Measurements from ENCODE around the gene BARX2.

BARX2 gene

DNA sequence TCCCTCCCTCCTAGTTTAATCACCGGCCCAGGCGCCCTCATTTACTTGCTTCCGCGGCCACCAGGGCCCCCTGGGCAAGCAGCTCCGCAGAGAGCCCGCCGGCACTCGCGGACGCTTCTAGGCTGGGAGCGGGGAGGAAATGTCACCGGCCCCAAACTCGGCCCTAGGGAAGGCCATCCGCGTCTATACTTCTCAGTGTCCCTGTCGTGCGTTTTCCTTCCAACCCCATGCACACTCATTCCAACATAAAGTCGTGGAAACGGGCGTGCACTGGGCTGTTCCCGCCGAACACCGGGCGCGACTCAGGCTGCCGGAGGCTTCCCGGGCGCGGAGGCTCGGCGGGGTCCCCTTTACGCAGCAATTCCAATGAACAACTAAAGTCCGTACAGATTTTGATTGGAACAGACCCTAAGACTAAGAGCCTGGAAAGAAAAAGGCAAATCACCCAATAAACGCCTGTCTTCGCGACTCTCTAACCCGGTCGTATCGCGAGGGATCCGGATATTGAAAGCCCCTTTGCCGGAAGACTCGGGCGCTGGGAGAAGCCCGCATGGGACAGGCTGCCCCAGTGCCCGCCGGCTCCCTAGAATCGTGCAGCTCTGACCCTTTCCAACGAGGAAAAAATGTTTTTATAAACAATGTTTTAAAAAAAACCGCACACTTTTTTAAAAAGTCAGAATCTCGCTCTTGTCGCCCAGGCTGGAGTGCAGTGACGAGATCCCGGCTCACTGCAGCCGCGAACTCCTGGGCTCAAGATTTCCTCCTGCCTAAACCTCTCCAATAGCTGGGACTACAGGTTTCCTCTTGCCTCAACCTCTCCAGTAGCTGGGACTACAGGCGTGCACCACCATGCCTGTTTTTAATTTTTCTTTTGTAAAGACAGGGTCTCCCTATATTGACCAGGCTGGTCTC is 1.3 kb upstream of the BARX2 start:
- DNase-seq = peak; percentile 28 to 37

- peak; percentile 54 to 55 for DNase-seq
Observed at GRCh38 chr11:129374993-129375750, 476 bp upstream of the BARX2 start.

GRCh38 chr11:129376658-129377341 is 1.2 kb downstream of the BARX2 start:
- no peak for DNase-seq

DNA sequence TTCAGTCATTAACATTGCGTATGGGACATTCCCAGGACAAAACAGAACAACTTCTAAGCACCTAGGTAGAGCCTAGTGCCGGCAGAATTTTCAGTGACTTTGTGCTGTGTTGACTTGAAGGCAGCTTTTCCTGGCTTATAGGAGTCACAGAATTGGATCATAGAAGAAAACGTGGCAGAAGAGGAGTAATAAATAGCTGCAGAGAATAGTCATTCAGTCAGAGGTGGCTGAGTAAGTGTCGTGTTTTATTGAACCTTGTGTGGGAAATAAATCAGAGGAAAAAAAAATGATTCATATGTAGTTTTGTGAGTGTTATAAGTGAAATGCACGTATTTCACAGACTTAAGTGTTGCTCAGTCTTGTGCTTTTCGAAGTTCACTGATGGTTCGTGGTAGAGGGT is 2.1 kb downstream of the BARX2 start:
- DNase-seq = no peak

GRCh38 chr11:129380413-129380812 is 4.8 kb downstream of the BARX2 start:
- no peak for DNase-seq

- no peak for DNase-seq
Observed at GRCh38 chr11:129382583-129382982, 6.9 kb downstream of the BARX2 start.

- DNase-seq = no peak
Observed at GRCh38 chr11:129383060-129383459, 7.4 kb downstream of the BARX2 start.

DNA sequence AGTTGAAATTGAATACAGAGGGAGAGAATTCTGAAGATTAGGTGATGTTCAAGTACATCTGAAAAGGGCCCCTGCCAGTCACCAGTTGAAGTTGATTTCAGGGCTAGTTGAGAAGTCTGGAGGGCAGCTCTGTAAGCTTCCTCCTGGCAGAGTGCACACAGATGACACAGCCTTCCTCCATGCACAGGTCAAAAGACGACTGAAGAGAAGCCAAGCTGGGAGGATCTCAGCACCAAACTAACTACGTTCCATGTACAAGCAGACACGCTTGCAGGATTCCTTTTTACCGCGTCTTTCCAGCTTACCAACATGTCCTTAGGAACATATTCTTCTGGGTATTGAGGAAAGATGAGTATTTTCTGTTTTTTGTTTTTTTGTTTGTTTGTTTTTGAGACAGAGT is 7.9 kb downstream of the BARX2 start:
- no peak for DNase-seq

- no peak for DNase-seq
Observed at GRCh38 chr11:129384415-129384814, 8.8 kb downstream of the BARX2 start.

DNA sequence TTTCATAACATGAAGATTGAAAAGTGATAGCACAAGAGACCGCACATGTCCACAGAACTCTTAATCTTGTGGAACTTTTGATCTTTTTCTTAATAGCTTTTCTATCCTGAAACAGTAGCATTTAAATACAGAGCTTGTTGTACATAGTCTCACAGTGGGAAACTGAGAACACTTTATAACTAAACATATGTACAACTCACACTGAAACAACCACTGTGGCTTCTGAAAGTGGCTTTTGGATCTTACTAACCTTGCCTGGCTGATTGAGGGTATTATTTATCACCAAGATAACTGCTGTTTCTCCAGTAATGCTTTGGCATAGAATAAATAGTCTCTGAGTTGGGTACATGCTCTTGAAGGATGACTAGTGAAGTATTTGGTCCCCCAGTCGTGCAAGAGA is 10.2 kb downstream of the BARX2 start:
- DNase-seq = no peak

DNA sequence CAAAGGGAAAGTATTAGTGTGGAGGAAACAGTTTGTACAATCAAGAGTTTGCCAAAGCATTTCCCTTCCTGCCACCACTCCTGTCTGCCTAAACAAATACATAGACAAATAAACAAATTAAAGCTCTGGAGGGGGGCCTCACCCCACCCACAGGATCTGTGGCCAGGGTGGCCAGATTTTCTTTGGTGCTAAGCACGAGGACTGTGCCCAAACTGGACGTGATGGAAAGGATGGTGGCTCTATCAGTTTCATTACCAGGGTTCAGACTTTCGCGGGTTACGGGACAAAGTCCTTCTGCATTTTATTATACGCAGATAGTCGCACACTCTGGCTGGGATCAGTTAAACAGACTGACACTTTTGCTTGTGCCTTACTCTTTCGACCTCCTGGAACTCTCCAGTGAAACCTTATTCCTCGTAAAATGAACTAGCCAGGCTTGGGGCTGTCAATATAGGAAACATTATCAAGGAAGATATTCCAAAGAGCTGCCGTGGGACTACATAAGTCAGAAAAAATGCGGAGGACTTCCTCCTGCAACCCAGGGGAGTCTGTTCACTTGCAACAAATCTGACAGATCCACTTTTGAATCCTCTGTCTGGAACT is 11.2 kb downstream of the BARX2 start:
- no peak for DNase-seq

GRCh38 chr11:129387434-129387833 is 11.8 kb downstream of the BARX2 start:
- no peak for DNase-seq

- DNase-seq = no peak
Observed at GRCh38 chr11:129388824-129389223, 13.2 kb downstream of the BARX2 start.

- no peak for DNase-seq
Observed at GRCh38 chr11:129390303-129390821, 14.7 kb downstream of the BARX2 start.

GRCh38 chr11:129391360-129391759 is 15.7 kb downstream of the BARX2 start:
- DNase-seq = no peak

- DNase-seq = no peak
Observed at GRCh38 chr11:129391821-129392220, 16.2 kb downstream of the BARX2 start.

- DNase-seq = no peak
Observed at GRCh38 chr11:129392995-129393394, 17.3 kb downstream of the BARX2 start.

- DNase-seq = no peak
Observed at GRCh38 chr11:129394709-129395108, 19.1 kb downstream of the BARX2 start.

DNA sequence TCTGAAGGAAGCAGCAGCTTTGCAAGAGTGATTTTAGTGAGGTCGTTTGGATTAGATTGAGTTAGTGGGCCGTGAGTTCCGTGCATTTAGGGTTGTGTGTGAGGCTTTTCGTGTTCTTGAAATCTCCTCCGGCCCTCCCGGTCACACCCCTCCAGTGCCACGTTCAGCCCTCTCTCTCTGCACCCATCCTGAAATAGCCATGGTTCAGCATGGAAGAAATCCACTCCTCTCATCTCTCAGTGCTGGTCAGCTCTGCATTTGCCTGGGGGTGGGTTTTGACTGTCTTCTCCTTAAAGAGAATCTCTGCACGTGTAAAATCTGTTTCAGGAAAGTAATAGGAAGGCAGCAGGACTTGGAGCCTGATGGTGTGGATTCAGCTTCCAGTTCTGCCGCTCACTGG is 19.8 kb downstream of the BARX2 start:
- DNase-seq = no peak

- no peak for DNase-seq
Observed at GRCh38 chr11:129395883-129396282, 20.2 kb downstream of the BARX2 start.

DNA sequence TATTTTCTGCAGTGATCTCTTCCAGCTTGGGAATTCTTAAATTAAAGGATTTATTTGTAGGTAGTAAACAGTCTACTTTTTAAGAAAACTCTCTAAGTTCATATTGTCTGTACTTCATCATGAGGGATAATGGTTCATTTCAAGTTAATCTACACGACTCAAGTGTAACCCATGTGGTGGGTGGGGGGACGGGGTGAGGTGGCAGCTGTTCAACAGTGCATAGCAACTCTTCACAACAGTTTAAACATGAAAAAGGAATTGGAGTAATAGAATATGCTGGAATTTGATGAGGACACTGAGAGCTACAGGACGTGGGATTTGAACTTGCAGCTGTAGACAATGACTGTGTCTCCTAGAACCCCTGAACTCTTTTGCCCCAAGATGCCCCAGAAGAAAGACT is 20.8 kb downstream of the BARX2 start:
- DNase-seq = no peak

- DNase-seq = no peak
Observed at GRCh38 chr11:129402206-129403171, 26.8 kb downstream of the BARX2 start.

All from activated T-cell treated with anti-CD3 and anti-CD28 coated beads, Interleukin-2, amount 50 U/mL, for 48 hours (primary cell).